Endothelial cell of hepatic sinusoid (primary cell): ENCODE data around the gene BCAP29.

Source experiments
- in situ Hi-C: cut with HindIII; loops from 2 replicates; pipeline ENCODE4 v1.10.0; 2017; ENCODE audit warnings: low sequenced_read_pairs

Gene BCAP29

GRCh38 chr7:107581387-107582013, 1.5 kb downstream of the BCAP29 start:
- in situ Hi-C loops = no loop called here

DNA sequence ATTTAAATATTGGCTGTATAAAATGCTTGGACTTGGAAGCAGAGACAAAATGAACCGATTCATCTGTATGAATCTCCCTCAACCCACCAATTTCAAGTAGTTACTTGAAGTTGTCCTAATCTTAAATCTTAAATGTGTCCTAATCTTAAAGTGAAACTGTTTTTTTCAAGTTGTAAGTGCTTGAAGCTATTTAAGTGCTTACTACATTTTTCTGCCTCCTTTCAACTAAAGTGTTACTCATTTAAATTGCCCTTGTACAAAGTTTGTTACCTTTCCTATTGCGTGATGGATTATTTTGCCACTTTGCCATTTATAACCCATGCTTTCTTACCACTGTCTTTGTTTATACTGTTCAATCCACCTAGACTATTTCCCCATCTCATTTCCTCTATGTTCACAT, 2.8 kb downstream of the BCAP29 start:
- in situ Hi-C loops = no loop called here

DNA sequence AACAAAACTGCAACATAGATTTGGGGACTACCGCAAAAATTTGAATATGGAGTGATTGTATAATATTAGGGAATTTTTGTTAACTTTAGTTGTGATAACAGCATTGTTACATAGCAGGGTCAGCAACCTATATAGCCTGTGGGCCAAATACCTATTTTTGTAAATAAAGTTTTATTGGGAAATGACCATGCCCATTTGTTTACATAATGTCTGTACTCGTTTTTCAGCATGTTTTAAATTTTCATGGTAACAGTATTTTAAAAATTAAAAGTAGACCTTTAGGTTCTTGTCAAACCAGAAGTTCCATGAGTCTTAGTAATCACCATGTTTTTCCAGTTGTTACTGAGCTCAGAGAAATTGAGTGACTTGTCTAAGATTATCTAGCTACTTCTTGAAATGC, 4.7 kb downstream of the BCAP29 start:
- in situ Hi-C loops = no loop called here

- in situ Hi-C loops = no loop called here
Observed at GRCh38 chr7:107588529-107589130, 8.6 kb downstream of the BCAP29 start.

GRCh38 chr7:107591421-107591820, 11.4 kb downstream of the BCAP29 start:
- in situ Hi-C loops = no loop called here

GRCh38 chr7:107592361-107593024, 12.4 kb downstream of the BCAP29 start:
- in situ Hi-C loops = no loop called here

- in situ Hi-C loops = no loop called here
Observed at GRCh38 chr7:107593025-107593410, 13.0 kb downstream of the BCAP29 start.

DNA sequence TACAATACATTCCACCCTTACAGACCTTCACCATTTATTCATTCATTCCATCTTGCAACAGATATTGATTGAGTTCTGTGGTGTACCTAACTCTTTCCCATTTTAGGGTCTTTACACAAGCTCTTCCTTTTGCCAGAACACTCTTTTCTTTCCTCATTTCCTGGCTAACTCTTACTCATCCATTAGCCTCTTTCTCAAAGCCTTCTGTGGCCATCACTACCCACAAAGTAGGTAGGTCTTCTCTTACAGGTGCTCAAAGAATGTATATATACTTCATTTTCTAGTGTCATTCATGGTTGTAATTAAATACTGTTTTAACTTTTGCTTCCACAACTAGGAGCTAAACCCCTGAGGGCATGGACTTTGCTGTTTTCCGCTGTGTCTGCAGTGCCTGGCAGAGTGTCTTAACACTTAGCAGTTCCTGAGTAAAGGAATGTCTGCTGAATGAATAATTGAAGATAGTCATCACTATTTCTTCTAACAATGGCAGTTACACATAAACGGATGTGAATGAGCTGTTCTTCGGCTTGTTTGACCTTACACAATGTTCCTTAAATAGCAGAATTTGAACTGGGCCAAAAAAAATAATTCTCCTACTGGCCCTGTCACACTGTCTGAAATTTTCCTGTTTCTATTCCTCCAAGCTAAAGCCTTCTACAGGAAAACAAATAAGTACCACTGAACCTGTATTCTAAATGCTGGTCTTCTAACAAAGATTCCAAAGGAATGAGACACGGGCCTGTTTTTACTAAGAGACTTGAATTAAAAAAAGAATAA, 15.1 kb downstream of the BCAP29 start:
- in situ Hi-C loops = no loop called here

- in situ Hi-C loops = no loop called here
Observed at GRCh38 chr7:107596881-107597581, 17.0 kb downstream of the BCAP29 start.

- in situ Hi-C loops = no loop called here
Observed at GRCh38 chr7:107597582-107597916, 17.5 kb downstream of the BCAP29 start.

GRCh38 chr7:107597953-107598352, 17.9 kb downstream of the BCAP29 start:
- in situ Hi-C loops = no loop called here

DNA sequence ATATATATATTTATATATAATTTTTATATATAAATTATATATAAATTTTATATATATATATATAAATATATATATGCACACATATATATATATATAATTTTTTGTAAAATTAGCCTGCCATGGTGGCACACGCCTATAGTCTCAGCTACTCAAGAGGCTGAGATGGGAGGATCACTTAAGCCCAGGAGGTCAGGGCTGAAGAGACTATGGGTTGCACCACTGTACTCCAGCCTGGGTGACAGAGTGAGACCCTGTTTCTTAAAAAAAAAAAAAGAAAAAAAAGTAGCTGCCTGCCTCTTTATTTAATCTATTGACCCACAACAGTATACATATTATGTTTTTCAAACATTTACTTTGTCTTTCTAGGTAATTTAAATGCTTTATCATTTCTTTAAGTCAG, 19.2 kb downstream of the BCAP29 start:
- in situ Hi-C loops = no loop called here

DNA sequence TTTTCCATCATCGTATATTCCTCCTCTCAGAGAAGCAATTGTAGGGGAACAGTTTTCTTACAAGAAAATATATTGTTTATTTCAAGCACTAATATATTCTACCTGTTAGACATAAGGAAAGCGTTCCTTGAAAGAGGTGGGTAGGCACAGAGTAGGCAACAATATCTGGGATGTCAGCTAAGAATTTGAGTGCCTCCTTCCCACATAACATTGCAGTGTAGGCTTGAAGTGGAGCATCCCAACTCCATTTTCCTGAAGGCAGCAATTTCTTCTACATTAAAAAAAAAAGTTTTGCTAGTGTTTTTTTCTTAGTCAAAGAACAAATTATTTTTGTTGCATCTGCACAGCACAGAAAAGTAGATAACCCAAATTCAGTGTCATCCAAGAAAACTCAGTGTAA, 20.8 kb downstream of the BCAP29 start:
- in situ Hi-C loops = no loop called here

- in situ Hi-C loops = no loop called here
Observed at GRCh38 chr7:107605218-107605815, 25.3 kb downstream of the BCAP29 start.

- in situ Hi-C loops = no loop called here
Observed at GRCh38 chr7:107606303-107606702, 26.3 kb downstream of the BCAP29 start.

DNA sequence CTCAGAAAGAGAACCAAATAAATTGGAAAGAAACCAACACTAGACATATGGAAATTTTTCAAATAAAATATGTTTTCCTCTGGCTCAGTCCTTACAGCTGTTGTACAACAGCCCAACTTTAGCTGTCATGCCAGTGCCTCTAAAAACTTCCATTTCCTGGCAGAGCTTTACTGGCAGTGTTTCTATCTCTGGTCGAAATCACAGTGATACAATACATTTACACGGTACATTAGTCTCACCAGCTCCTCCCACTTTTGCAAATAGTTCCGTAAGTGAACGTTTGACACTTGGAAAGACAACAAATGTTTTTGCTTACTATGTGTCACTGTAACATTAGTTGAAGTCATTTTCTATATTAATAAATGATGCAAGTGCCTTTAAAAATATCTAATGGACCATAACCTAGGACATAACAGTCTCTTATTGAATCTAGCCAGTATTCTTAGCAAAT, 29.8 kb downstream of the BCAP29 start:
- in situ Hi-C loops = no loop called here

GRCh38 chr7:107610323-107610722, 30.3 kb downstream of the BCAP29 start:
- in situ Hi-C loops = no loop called here

DNA sequence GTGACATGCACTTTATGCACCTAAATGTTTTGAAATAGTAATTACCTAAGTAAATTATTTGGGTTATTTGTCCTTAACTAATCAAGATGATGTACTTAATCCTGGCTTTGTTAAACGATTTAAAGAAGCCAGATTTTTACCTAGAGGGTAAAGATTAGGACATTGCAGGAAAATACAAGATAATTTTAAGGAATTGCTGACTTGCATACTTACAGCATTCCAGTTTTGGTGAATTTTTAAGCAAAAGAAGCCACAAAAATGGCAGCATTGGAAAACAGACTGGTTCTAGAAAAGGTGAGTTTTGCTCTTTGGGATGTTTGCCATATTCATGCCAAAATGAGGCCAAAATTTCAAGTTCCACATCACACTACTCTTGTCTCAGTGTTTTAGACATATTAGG, 33.4 kb downstream of the BCAP29 start:
- in situ Hi-C loops = no loop called here

GRCh38 chr7:107613948-107614347, 33.9 kb downstream of the BCAP29 start:
- in situ Hi-C loops = no loop called here

DNA sequence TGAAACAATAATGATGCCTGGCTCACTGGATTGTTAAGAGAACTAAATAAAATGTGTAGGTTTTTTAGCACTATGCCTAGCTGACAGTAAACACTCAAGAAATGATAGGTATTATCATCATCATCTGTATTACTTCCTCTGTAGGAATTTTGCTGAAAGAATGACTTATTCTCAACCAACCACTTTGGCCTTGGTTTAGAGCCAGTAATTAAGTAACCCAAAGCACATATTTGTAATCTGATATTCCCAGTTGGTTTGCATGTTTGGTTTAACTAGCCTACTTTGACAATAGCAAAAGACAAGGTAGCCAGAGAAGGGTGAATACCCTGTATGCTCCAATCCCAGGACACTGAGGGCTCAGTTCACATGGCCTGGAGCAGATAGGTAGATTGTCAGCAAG, 34.4 kb downstream of the BCAP29 start:
- in situ Hi-C loops = no loop called here
